ENCODE measurements around the gene CDH12. TPM values are rescaled to one million over a fixed set of nuclear protein-coding genes. Genes with fewer than 3 reads are reported as not detected.
"Not testable (repeated sequence)": the region's sequence is repeated elsewhere in the genome, so short reads cannot be mapped to it uniquely, and the experiment has no call there.

CDH12 gene
- total and polyA plus RNA-seq, 5 experiments from 2014 or later, result not detected

- DNase-seq, result no peak
- no peak for ATAC-seq
- POLR2A ChIA-PET, result no interaction called here
- Mint-ChIP-seq H3K27me3 (no peaks in the 10 kb centered on the region), H3K36me3 (no peaks in the 10 kb centered on the region), H3K9me3 (peaks cover 2 to 33% (median 12%) of the 10 kb centered on the region in 9 donors), H3K27ac (no peak overlapping the region), H3K4me3 (no peak overlapping the region), H3K4me1 (no peaks in the 10 kb centered on the region)
Measured at GRCh38 chr5:22023784-22024183, 829.4 kb downstream of the CDH12 start.

DNA sequence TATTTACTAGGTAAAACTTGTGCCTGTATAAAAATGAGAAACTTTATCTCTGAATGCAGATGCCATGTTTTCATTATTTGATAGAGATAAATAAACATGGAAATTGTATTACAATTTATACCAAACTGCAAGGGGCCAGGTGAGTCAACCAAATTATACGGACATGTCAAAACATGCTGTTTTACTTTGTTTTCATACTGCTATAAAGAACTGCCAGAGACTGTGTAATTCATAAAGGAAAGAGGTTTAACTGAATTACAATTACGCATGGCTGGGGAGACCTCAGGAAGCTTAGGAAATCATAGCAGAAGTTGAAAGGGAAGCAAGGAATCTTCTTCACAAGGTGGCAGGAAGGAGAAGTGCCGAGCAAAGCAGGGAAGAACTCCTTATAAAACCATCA lies 840.3 kb downstream of the CDH12 start:
- H3K4me3 Mint-ChIP-seq, POLR2A ChIA-PET, H3K27me3 Mint-ChIP-seq, H3K27ac Mint-ChIP-seq, H3K36me3 Mint-ChIP-seq, ATAC-seq, DNase-seq, H3K4me1 Mint-ChIP-seq: not testable (repeated sequence)
- peaks cover under 1 to 11% (median 3%) of the 10 kb centered on the region in 9 donors for H3K9me3 Mint-ChIP-seq

DNA sequence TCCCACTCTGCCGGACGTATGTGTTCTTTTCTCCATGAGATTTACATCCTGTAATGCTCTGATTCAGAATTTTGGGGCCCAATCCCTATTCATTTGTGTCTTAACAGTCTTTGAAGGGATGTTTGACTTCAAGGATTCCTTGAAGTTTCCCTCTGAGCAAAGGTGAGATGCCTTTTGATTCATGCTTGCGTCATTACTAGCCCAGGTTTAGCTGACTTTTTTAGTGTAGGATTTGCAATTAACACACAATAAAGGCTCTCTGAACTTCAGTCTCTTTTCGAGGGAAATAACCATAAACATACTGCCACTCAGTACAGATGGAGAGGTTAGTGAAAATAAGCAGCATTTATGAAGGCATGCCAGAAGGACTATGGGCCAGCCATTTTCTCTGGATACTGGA lies 842.3 kb downstream of the CDH12 start:
- DNase-seq, H3K4me1 Mint-ChIP-seq, H3K4me3 Mint-ChIP-seq, H3K9me3 Mint-ChIP-seq, ATAC-seq, H3K27me3 Mint-ChIP-seq, POLR2A ChIA-PET, H3K36me3 Mint-ChIP-seq: not testable (repeated sequence)
- peak overlapping the region in 1 of 10 donors; percentile 13 for H3K27ac Mint-ChIP-seq

GRCh38 chr5:22001097-22001496 lies 852.0 kb downstream of the CDH12 start:
- H3K36me3 Mint-ChIP-seq, POLR2A ChIA-PET, ATAC-seq, H3K27me3 Mint-ChIP-seq, H3K4me3 Mint-ChIP-seq, DNase-seq, H3K4me1 Mint-ChIP-seq, H3K27ac Mint-ChIP-seq: not testable (repeated sequence)
- peaks cover 0 to 11% (median 0%) of the 10 kb centered on the region in 9 donors for H3K9me3 Mint-ChIP-seq

DNA sequence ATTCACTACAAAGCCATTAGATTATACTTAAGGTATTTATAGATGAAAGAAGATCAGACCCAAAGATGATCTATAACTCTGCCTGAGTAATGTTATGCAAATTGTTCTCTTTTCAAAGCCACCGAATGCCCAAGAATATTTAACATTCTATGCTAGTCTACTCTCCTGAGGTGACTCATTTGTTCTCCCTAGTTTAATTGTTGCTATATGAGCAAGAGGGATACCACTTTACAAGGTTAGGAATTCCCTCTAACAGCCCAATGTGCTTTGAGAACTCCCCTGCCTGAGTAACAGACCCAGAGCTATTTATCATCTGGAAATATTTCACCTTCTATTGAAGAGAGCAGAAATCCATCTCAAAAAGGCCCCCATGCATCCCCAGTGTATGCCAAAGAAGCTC lies 867.3 kb downstream of the CDH12 start:
- H3K36me3 Mint-ChIP-seq, H3K4me1 Mint-ChIP-seq, ATAC-seq, DNase-seq, H3K27me3 Mint-ChIP-seq, POLR2A ChIA-PET, H3K4me3 Mint-ChIP-seq, H3K9me3 Mint-ChIP-seq, H3K27ac Mint-ChIP-seq: not testable (repeated sequence)

DNA sequence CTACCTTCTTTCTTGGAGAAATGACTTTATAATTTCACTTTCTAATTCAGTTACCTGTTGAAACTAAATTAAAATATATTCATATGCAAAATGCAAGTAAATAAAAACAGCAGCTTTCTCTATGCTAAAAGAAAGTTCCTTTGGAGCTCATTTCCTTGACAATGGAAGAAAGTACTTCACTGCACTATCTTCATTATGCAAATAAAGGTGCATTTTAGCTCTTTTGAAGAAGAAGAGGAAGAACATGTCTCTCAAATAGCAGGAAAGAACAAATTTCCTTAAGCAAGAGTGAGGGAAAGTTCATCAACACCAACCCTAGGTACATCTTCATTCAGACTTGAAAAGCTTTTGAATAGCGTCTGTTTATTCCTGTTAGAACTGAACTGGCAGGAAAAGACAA lies 901.6 kb downstream of the CDH12 start:
- H3K4me1 Mint-ChIP-seq, POLR2A ChIA-PET, DNase-seq, ATAC-seq, H3K27me3 Mint-ChIP-seq, H3K36me3 Mint-ChIP-seq, H3K27ac Mint-ChIP-seq, H3K4me3 Mint-ChIP-seq: not testable (repeated sequence)
- H3K9me3 Mint-ChIP-seq, result peaks cover 0 to 11% (median 2%) of the 10 kb centered on the region in 9 donors

DNA sequence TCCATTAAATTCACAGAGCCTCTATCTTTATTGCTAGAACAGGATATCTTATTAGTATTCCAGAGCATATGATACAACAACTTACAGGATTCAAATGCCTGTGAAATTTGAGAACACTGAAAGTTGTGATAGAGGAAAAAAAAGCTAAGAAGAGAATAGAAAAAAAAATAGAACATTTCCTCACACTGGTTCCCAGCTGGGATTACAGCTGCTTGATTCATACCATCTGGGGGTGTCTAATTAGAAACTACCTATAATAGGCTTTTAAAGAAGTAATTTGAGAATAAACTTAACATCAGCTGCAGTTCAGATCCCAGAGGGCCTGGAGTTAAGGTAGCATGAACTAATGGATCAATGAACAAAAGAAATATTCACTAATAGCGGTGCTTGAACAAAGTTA lies 922.0 kb downstream of the CDH12 start:
- no peak for ATAC-seq

DNA sequence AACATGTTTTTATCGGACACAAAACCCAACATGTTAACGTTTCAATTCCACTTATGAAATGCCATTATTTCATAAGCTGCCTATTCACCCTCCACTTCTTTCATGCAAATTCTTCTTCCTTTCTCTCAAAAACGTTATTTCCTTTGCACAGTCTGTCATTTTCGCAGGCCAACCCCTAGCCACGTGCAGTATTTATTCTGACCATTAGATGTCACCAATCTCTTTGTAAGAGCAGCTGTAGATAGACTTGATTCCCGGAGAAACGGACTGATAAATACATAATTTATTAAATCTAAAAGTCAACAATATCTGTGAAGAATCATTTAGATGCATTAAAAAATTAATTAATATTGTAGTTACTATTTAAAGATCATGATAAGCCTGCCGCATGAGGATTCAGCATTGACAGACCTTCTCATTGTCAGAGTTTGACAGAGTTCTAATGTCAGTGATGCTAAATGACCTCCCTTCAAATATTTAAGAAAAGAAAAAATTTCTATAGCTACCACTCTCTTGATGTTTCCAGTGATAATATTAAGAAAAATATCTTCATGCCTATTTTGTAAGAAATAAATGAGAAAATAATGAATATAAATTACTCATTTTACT lies 933.6 kb downstream of the CDH12 start:
- no peak overlapping the region for H3K27ac Mint-ChIP-seq
- DNase-seq (no peak), ATAC-seq (no peak)
- H3K27me3 Mint-ChIP-seq, result no peaks in the 10 kb centered on the region
- no peaks in the 10 kb centered on the region for H3K36me3 Mint-ChIP-seq
- peaks cover 0 to 10% (median 3%) of the 10 kb centered on the region in 9 donors for H3K9me3 Mint-ChIP-seq
- no peak overlapping the region for H3K4me3 Mint-ChIP-seq
- POLR2A ChIA-PET, result no interaction called here
- no peaks in the 10 kb centered on the region for H3K4me1 Mint-ChIP-seq

More for the DNA sequence above, 922.0 kb downstream of the CDH12 start:
- Mint-ChIP-seq H3K9me3 (peaks cover 2 to 33% (median 11%) of the 10 kb centered on the region in 9 donors), H3K27ac (no peak overlapping the region), H3K4me3 (no peak overlapping the region), H3K27me3 (no peaks in the 10 kb centered on the region), H3K36me3 (no peaks in the 10 kb centered on the region), H3K4me1 (no peaks in the 10 kb centered on the region)
- no peak for DNase-seq
- POLR2A ChIA-PET, result no interaction called here

DNA sequence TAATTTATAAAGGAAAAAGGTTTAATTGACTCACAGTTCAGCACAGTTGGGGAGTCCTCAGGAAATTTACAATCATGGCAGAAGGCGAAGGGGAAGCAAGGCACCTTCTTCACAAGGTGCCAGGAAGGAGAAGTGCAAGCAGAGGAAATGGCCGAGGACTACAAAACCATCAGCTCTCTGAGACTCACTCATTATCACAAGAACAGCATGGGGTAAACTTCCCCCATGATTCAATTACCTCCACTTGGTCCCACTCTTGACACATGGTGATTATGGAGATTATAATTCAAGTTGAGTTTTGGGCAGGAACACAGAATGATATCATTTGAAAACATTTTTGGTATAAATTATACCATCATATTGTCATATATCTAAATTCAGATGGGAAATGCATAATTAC lies 934.7 kb downstream of the CDH12 start:
- no peaks in the 10 kb centered on the region for H3K36me3 Mint-ChIP-seq
- H3K27ac Mint-ChIP-seq, result no peak overlapping the region
- POLR2A ChIA-PET, result no interaction called here
- peaks cover 0 to 10% (median 3%) of the 10 kb centered on the region in 9 donors for H3K9me3 Mint-ChIP-seq
- H3K27me3 Mint-ChIP-seq, result no peaks in the 10 kb centered on the region
- DNase-seq (no peak), ATAC-seq (no peak)
- no peaks in the 10 kb centered on the region for H3K4me1 Mint-ChIP-seq
- H3K4me3 Mint-ChIP-seq, result no peak overlapping the region

DNA sequence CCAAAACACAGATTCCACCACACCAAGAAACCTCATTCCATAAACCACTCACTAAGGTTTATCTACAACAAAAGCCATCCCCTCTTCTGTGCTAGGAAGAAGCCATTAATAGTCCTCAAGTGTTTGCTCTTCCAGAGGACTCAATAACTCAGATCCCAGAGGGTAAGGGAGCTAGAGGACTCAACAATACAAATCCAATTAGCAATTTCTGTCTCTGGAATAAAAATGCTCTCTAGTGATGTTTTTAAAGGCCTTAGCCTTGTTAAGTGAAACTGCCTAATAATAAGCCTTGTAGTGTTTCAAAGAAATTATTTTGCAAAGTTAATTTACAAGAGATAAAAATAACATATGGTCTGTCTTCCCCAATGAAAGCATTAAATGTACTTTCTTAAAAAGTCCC lies 942.4 kb downstream of the CDH12 start:
- ATAC-seq (no peak), DNase-seq (no peak)
- Mint-ChIP-seq H3K36me3 (no peaks in the 10 kb centered on the region), H3K9me3 (peaks cover 0 to 10% (median 4%) of the 10 kb centered on the region in 9 donors), H3K4me3 (no peak overlapping the region), H3K4me1 (no peaks in the 10 kb centered on the region), H3K27ac (no peak overlapping the region), H3K27me3 (no peaks in the 10 kb centered on the region)
- POLR2A ChIA-PET, result no interaction called here

DNA sequence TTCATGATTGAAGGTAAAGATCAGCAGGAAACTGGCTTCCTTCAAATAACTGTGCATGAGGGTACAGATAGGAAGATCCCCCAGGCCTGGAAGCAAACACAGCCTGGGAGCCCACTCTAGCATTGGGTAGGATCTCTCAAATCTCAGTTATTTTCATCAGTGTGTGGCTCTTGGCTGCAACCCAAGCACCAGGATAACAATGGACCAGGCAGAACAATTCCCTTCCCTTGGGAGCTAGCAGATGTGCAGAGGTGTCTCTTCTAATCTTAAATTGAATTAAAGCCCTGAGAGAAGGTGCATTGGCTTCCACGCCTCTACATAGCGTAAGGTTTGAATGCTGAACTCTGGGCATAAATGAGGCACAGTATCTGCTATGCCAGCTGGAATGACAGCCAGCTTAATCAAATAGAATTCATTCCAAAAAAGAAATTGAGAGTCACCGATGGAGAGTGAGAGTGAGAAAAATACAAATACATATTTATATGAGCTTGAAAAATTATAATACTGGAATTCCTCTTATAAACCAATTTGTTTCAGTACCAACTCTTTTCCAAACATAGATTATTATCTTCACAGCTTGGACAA lies 957.3 kb downstream of the CDH12 start:
- POLR2A ChIA-PET, result no interaction called here
- no peaks in the 10 kb centered on the region for H3K27me3 Mint-ChIP-seq

GRCh38 chr5:21893161-21893560 lies 960.0 kb downstream of the CDH12 start:
- H3K27ac Mint-ChIP-seq, result no peak overlapping the region
- no peaks in the 10 kb centered on the region for H3K36me3 Mint-ChIP-seq
- H3K9me3 Mint-ChIP-seq, result peaks cover 0 to 7% (median 2%) of the 10 kb centered on the region in 9 donors
- H3K4me3 Mint-ChIP-seq, result no peak overlapping the region
- POLR2A ChIA-PET, result no interaction called here
- no peaks in the 10 kb centered on the region for H3K4me1 Mint-ChIP-seq
- H3K27me3 Mint-ChIP-seq, result no peaks in the 10 kb centered on the region
- ATAC-seq (no peak), DNase-seq (no peak)

More for the DNA sequence above, 957.3 kb downstream of the CDH12 start:
- H3K27ac Mint-ChIP-seq, result no peak overlapping the region
- DNase-seq (no peak), ATAC-seq (no peak)
- no peaks in the 10 kb centered on the region for H3K4me1 Mint-ChIP-seq
- peaks cover 0 to 11% (median 2%) of the 10 kb centered on the region in 9 donors for H3K9me3 Mint-ChIP-seq
- H3K36me3 Mint-ChIP-seq, result no peaks in the 10 kb centered on the region
- H3K4me3 Mint-ChIP-seq, result no peak overlapping the region

- no peak overlapping the region for H3K4me3 Mint-ChIP-seq
- POLR2A ChIA-PET, result no interaction called here
- H3K27me3 Mint-ChIP-seq, result no peaks in the 10 kb centered on the region
- H3K4me1 Mint-ChIP-seq, result no peaks in the 10 kb centered on the region
- no peak for ATAC-seq
- no peaks in the 10 kb centered on the region for H3K36me3 Mint-ChIP-seq
- no peak for DNase-seq
- H3K27ac Mint-ChIP-seq, result no peak overlapping the region
- peaks cover 0 to 9% (median 0%) of the 10 kb centered on the region in 9 donors for H3K9me3 Mint-ChIP-seq
Measured at GRCh38 chr5:21889581-21889980, 963.6 kb downstream of the CDH12 start.

All from naive thymus-derived CD8-positive, alpha-beta T cell (primary cell).